HFFc6 (cell line): Measurements from ENCODE around the gene FEN1. TPM values are rescaled to one million over a fixed set of nuclear protein-coding genes. Genes with fewer than 3 reads are reported as not detected.
A peak's percentile ranks its signal among the peaks of the same experiment; 100 is the strongest.

ENCODE experiments used
- DNase-seq: peaks from one replicate; pipeline ENCODE4 v3.0.0-alpha.2; 2018
- H3K27ac Mint-ChIP-seq: 2 replicates; pipeline ENCODE4 v1.8.0; 2020; ENCODE audit warnings: mild to moderate bottlenecking, mixed read lengths
- H3K27me3 Mint-ChIP-seq: 2 replicates; pipeline ENCODE4 v1.8.0; 2021; ENCODE audit warnings: mild to moderate bottlenecking, moderate library complexity, mixed read lengths; ENCODE audit not compliant: insufficient read depth
- H3K36me3 Mint-ChIP-seq: 2 replicates; pipeline ENCODE4 v1.8.0; 2021; ENCODE audit warnings: low read depth, mixed read lengths
- H3K4me1 Mint-ChIP-seq: 2 replicates; pipeline ENCODE4 v1.8.0; 2020; ENCODE audit warnings: low read depth, mixed read lengths
- H3K4me3 Mint-ChIP-seq: 2 replicates; pipeline ENCODE4 v1.8.0; 2020; ENCODE audit warnings: mild to moderate bottlenecking, moderate library complexity, mixed read lengths
- H3K9me3 Mint-ChIP-seq: 2 replicates; pipeline ENCODE4 v1.8.0; 2020; ENCODE audit warnings: mild to moderate bottlenecking, mixed read lengths
- CTCF ChIP-seq: fragments of 200-600 bp; sonication (generic); IDR thresholded peaks from 2 replicates; pipeline ENCODE4 v1.5.0; 2021; ENCODE audit warnings: antibody characterized with exemption, mild to moderate bottlenecking
- total RNA-seq, 6 experiments: library from RNA; stranded (reverse); fragmentation: NEBNext Ultra II Directional; extraction: Animal tissue kit (Norgen Biotek cat#: 25700); gene quantifications; 2 replicates in 1 of 6; 3 replicates in 5 of 6; pipeline ENCODE4 v1.2.3, GENCODE V29; 2021

The FEN1 gene
- total RNA-seq, 6 experiments from 2014 or later: 25.6 to 45.6 (median 37.4) TPM

DNA sequence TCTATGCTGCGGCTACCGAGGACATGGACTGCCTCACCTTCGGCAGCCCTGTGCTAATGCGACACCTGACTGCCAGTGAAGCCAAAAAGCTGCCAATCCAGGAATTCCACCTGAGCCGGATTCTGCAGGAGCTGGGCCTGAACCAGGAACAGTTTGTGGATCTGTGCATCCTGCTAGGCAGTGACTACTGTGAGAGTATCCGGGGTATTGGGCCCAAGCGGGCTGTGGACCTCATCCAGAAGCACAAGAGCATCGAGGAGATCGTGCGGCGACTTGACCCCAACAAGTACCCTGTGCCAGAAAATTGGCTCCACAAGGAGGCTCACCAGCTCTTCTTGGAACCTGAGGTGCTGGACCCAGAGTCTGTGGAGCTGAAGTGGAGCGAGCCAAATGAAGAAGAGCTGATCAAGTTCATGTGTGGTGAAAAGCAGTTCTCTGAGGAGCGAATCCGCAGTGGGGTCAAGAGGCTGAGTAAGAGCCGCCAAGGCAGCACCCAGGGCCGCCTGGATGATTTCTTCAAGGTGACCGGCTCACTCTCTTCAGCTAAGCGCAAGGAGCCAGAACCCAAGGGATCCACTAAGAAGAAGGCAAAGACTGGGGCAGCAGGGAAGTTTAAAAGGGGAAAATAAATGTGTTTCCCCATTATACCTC is 3.3 kb downstream of the FEN1 start:
- no peak for TF ChIP-seq CTCF
- Mint-ChIP-seq H3K9me3 (no peaks in the 10 kb centered on the region), H3K27me3 (no peaks in the 10 kb centered on the region), H3K36me3 (peaks cover 12% of the 10 kb centered on the region), H3K27ac (no peak overlapping the region), H3K4me1 (peaks cover 53% of the 10 kb centered on the region), H3K4me3 (no peak overlapping the region)
- DNase-seq: no peak

DNA sequence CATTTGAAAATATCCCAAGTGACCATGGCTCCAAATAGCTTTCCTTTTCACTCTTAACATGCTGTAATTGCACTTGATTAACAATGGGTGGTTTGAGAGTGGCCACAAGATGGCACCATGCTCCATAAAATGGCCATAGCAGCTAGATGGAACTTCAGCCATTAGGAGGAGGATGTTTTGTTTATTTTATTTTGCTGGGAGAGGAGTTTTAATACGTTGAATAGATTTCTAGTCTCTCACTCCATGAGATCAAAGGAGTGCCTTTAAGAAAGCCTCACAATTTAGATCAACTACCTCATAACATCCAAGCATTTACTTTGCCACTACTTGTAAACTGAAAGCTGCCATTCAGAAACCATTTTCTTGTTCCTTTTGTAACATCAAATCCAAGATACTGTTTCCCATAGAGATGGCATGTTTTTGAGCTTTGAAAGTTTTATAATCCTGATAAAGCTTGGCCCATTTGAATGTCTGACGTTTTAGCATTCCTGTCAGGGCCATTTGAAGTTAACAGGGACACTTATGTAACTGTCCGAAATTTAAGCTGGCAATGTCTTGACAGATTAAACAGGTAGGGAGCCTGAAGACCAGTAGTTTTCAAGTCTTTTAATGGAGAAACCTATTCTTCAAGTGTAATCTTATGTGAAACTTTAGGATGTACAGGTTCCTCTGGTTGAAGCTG is 4.7 kb downstream of the FEN1 start:
- H3K27ac Mint-ChIP-seq: peak overlapping the region; percentile 81
- TF ChIP-seq CTCF: peak; percentile 93
- peak; percentile 77 for DNase-seq
- H3K27me3 Mint-ChIP-seq: no peaks in the 10 kb centered on the region
- no peaks in the 10 kb centered on the region for H3K9me3 Mint-ChIP-seq
- H3K4me1 Mint-ChIP-seq: peaks cover 45% of the 10 kb centered on the region
- peak overlapping the region; percentile 43; the same call in 1 of the 2 replicates for H3K4me3 Mint-ChIP-seq
- H3K36me3 Mint-ChIP-seq: peaks cover 5% of the 10 kb centered on the region

DNA sequence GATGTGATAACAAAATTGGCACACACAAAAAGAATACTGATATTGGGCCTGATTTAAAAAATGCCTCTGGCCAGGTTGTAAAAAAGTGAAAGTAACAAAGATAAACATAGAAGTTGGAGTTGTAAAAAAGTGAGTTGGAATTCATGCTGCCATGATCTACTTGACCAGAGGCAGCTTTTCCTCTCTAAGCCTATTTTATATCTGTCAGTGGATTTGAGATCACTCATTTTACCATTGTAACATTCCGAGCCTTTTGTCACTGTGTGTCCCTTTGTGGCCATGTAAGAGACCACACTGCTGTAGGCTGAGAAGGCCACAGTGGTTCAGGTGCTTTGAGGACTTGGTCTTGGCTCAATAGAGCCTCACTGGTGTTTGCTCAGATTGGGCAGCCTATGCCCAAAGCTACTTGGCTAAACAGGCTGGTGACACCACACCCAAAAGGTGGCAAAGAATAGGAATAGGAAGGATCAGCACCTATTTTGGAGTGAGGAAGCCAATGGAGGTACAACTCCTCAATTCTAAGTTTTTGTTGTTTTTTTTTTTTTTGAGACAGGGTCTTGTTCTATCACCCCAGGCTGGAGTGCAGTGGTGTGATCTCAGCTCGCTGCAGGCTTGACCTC is 7.1 kb downstream of the FEN1 start:
- Mint-ChIP-seq H3K4me3 (no peak overlapping the region), H3K27me3 (no peaks in the 10 kb centered on the region), H3K36me3 (peaks cover 5% of the 10 kb centered on the region), H3K27ac (no peak overlapping the region), H3K9me3 (no peaks in the 10 kb centered on the region), H3K4me1 (peaks cover 31% of the 10 kb centered on the region)
- no peak for DNase-seq
- TF ChIP-seq CTCF: no peak

- TF ChIP-seq CTCF: no peak
- Mint-ChIP-seq H3K9me3 (no peaks in the 10 kb centered on the region), H3K4me3 (no peak overlapping the region), H3K4me1 (peaks cover 25% of the 10 kb centered on the region), H3K27me3 (peaks cover 2% of the 10 kb centered on the region; the same call in 1 of the 2 replicates), H3K27ac (peak overlapping the region; percentile 30; the same call in 1 of the 2 replicates), H3K36me3 (peaks cover 5% of the 10 kb centered on the region)
- no peak for DNase-seq
Measured at GRCh38 chr11:61800331-61801281, 7.9 kb downstream of the FEN1 start.

GRCh38 chr11:61802605-61803004 is 9.9 kb downstream of the FEN1 start:
- Mint-ChIP-seq H3K27me3 (peaks cover 2% of the 10 kb centered on the region), H3K27ac (no peak overlapping the region), H3K4me1 (peaks cover 10% of the 10 kb centered on the region), H3K9me3 (no peaks in the 10 kb centered on the region), H3K36me3 (peaks cover 5% of the 10 kb centered on the region), H3K4me3 (no peak overlapping the region)
- TF ChIP-seq CTCF: no peak
- DNase-seq: no peak
